NAMALWA (cell line): Measurements from ENCODE around the gene TRIM51G.
"Not testable (repeated sequence)": the region's sequence is repeated elsewhere in the genome, so short reads cannot be mapped to it uniquely, and the experiment has no call there.

Source experiments
- DNase-seq: peaks from one replicate; pipeline ENCODE4 v3.0.0-alpha.2; 2015; ENCODE audit warnings: low spot score

The TRIM51G gene

GRCh38 chr11:48983785-48984184 is at the start of gene TRIM51G:
Gene TRIM51G, minus strand, starts transcription at chr11:48983885. Its CDS starts 2,190 bp downstream, at chr11:48981695.
- not testable (repeated sequence) for DNase-seq

- DNase-seq: not testable (repeated sequence)
Observed at GRCh38 chr11:49028523-49028922, 44.8 kb upstream of the TRIM51G start, which contains the start of gene TRIM49B. Gene TRIM49B, plus strand, starts transcription at chr11:49028823. Its CDS starts 2,777 bp downstream, at chr11:49031600.

- DNase-seq: not testable (repeated sequence)
Observed at GRCh38 chr11:48968592-48968991, 15.1 kb downstream of the TRIM51G start.

- DNase-seq: not testable (repeated sequence)
Observed at GRCh38 chr11:48955315-48956049, 28.2 kb downstream of the TRIM51G start.

GRCh38 chr11:48945796-48946195 is 37.9 kb downstream of the TRIM51G start:
- DNase-seq: not testable (repeated sequence)
